Naive thymus-derived CD4-positive, alpha-beta T cell (primary cell): ENCODE data around the gene MPPED2. TPM values are rescaled to one million over a fixed set of nuclear protein-coding genes. Genes with fewer than 3 reads are reported as not detected.

Experiments
- ATAC-seq: fragments of 150-1000 bp; cut with Tn5 transposase; 2 replicates; pipeline ENCODE4 v1.10.0; 2021; ENCODE audit warnings: mild to moderate bottlenecking, moderate library complexity
- CTCF ChIA-PET: fragments of 350-600 bp; sonication (Branson Sonifier 250); formaldehyde crosslinking; loops from one replicate; lab custom pipeline; 2021; ENCODE audit warnings: antibody characterized with exemption; lab: Charles Lee
- POLR2A ChIA-PET: fragments of 350-600 bp; sonication (Branson Sonifier 250); formaldehyde crosslinking; loops from one replicate; lab custom pipeline; 2021; ENCODE audit warnings: antibody characterized with exemption, inconsistent platforms; lab: Charles Lee
- DNase-seq, 9 donors: peaks; one replicate each; pipeline versions ENCODE4 v3.0.0 to v3.0.0-alpha.2; 2020 to 2022; ENCODE audit warnings: mixed read lengths in 1 of 9
- H3K27ac ChIP-seq: one replicate; pipeline ENCODE4 v1.7.0; 2013; ENCODE audit warnings: mild to moderate bottlenecking, low read depth, low read length, moderate library complexity
- H3K27me3 ChIP-seq, 2 donors: one replicate each; pipeline ENCODE4 v1.7.0; 2013; ENCODE audit warnings: low read length in 2 of 2, mild to moderate bottlenecking in 2 of 2, moderate library complexity in 2 of 2; ENCODE audit not compliant: control insufficient read depth in 2 of 2, insufficient read depth in 2 of 2
- H3K36me3 ChIP-seq, 3 experiments: 1 replicate in 2 of 3; 2 replicates in 1 of 3; pipeline ENCODE4 v1.7.0; 2013; ENCODE audit warnings: low read length in 3 of 3, mild to moderate bottlenecking in 3 of 3, moderate library complexity in 1 of 3; ENCODE audit not compliant: insufficient read depth in 3 of 3, control insufficient read depth in 2 of 3
- H3K4me1 ChIP-seq, 2 donors: one replicate each; pipeline ENCODE4 v1.7.0; 2013; ENCODE audit warnings: low read length in 2 of 2, mild to moderate bottlenecking in 2 of 2, moderate library complexity in 1 of 2; ENCODE audit not compliant: control insufficient read depth in 2 of 2, insufficient read depth in 2 of 2
- H3K4me3 ChIP-seq: 2 replicates; pipeline ENCODE4 v1.7.0; 2013; ENCODE audit warnings: mild to moderate bottlenecking, low read length
- H3K9me3 ChIP-seq, 3 experiments: 1 replicate in 2 of 3; 2 replicates in 1 of 3; pipeline ENCODE4 v1.7.0; 2013; ENCODE audit warnings: low read length in 3 of 3; ENCODE audit not compliant: control insufficient read depth in 2 of 3
- H3K27ac Mint-ChIP-seq, 9 donors: one replicate each; pipeline ENCODE4 v1.8.0; 2020 to 2022; ENCODE audit warnings: mixed read lengths in 9 of 9, mild to moderate bottlenecking in 8 of 9, moderate library complexity in 5 of 9, inconsistent platforms in 2 of 9
- H3K27me3 Mint-ChIP-seq, 5 donors: one replicate each; pipeline ENCODE4 v1.8.0; 2021 to 2022; ENCODE audit warnings: mixed read lengths in 5 of 5, mild to moderate bottlenecking in 1 of 5
- H3K36me3 Mint-ChIP-seq, 5 donors: one replicate each; pipeline ENCODE4 v1.8.0; 2020 to 2022; ENCODE audit warnings: mixed read lengths in 5 of 5, mild to moderate bottlenecking in 3 of 5, inconsistent platforms in 1 of 5
- H3K4me1 Mint-ChIP-seq, 7 donors: one replicate each; pipeline ENCODE4 v1.8.0; 2020 to 2022; ENCODE audit warnings: mixed read lengths in 7 of 7, mild to moderate bottlenecking in 3 of 7, inconsistent platforms in 1 of 7
- H3K4me3 Mint-ChIP-seq, 10 donors: one replicate each; pipeline ENCODE4 v1.8.0; 2020 to 2022; ENCODE audit warnings: mild to moderate bottlenecking in 10 of 10, mixed read lengths in 10 of 10, moderate library complexity in 6 of 10, inconsistent platforms in 2 of 10
- H3K9me3 Mint-ChIP-seq, 11 donors: one replicate each; pipeline ENCODE4 v1.8.0; 2020 to 2022; ENCODE audit warnings: mixed read lengths in 11 of 11, mild to moderate bottlenecking in 4 of 11, inconsistent platforms in 1 of 11, moderate library complexity in 1 of 11
- intact Hi-C, 2 donors: fragments of 100-400 bp; cut with micrococcal nuclease; formaldehyde crosslinking; loops; one replicate each; pipeline ENCODE4 v1.15.1; 2023
- polyA plus RNA-seq, 2 donors: library from polyadenylated mRNA; unstranded; fragments of 300-500 nt; fragmentation: Illumina TruSeq; gene quantifications; one replicate each; pipeline ENCODE4 v1.2.3, GENCODE V29; 2021
- total RNA-seq, 6 experiments: library from RNA in 5 of 6; stranded (reverse) in 5 of 6; gene quantifications; 1 replicate in 5 of 6; 2 replicates in 1 of 6; pipeline ENCODE4 v1.2.3 and lab custom pipeline; 2021 to 2026

Gene MPPED2
- total and polyA plus RNA-seq, 7 experiments from 2014 or later: 0.09 to 3.5 (median 1.3) TPM; not detected in 2

DNA sequence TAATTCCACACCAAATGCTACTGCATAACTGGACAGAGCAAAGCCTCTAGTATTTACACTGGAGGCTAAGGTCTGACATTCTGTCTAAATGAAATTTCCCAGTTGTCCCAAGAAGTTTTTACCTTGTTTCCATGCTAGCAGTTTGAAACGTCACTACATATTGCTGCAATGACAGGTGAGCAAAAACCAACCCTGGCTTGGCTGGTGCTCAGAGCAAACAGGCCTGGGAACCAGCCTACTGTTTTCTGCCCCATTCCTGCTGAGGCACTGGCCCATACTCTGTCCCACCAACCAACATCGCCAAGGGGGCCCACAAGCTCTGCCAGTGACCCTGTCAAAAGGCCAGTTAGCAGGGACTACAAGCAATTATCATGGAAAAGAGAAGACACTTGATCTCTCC lies 131.1 kb downstream of the MPPED2 start:
- CTCF ChIA-PET: no interaction called here
- peaks cover 0 to 12% (median 0%) of the 10 kb centered on the region in 5 donors for H3K27me3 Mint-ChIP-seq

DNA sequence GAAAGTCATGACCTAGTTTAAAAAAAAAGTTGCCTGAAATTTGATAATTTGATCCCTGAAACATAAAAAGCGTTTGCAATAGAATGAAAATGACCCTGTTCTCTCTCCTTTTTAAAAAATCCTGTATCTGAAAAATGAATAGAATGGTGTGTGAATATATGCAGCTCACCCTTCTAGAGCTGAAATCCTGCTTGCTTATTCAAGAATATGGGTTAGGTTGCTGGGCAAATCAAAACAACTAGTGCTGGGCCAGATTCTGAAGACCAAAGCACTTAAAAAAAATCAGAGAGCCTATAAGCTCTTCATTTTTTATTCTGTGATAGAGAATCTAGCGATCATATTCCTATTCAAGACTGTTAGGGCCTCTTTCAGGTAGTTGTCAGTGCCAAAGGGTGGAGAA lies 131.6 kb downstream of the MPPED2 start:
- no peak for ATAC-seq
- H3K4me3 Mint-ChIP-seq: no peak overlapping the region
- Histone ChIP-seq H3K4me3 (no peak overlapping the region), H3K4me1 (no peaks in the 10 kb centered on the region), H3K27me3 (no peaks in the 10 kb centered on the region), H3K36me3 (no peaks in the 10 kb centered on the region), H3K9me3 (no peaks in the 10 kb centered on the region), H3K27ac (no peak overlapping the region)
- peaks cover 0 to 4% (median 0%) of the 10 kb centered on the region in 5 donors for H3K36me3 Mint-ChIP-seq
- intact Hi-C loops: no loop called here
- ChIA-PET CTCF (no interaction called here), POLR2A (no interaction called here)
- no peak for DNase-seq
- peaks cover 0 to 6% (median 0%) of the 10 kb centered on the region in 11 donors for H3K9me3 Mint-ChIP-seq
- H3K27ac Mint-ChIP-seq: no peak overlapping the region
- peaks cover 0 to 5% (median 0%) of the 10 kb centered on the region in 7 donors for H3K4me1 Mint-ChIP-seq
- H3K27me3 Mint-ChIP-seq: peaks cover 0 to 12% (median 0%) of the 10 kb centered on the region in 5 donors

More for the DNA sequence above, 131.1 kb downstream of the MPPED2 start:
- Histone ChIP-seq H3K27me3 (no peaks in the 10 kb centered on the region), H3K27ac (no peak overlapping the region), H3K9me3 (no peaks in the 10 kb centered on the region), H3K36me3 (no peaks in the 10 kb centered on the region), H3K4me3 (no peak overlapping the region), H3K4me1 (no peaks in the 10 kb centered on the region)
- intact Hi-C loops: no loop called here
- Mint-ChIP-seq H3K4me1 (peaks cover 0 to 5% (median 0%) of the 10 kb centered on the region in 7 donors), H3K4me3 (no peak overlapping the region), H3K9me3 (peaks cover 0 to 6% (median 0%) of the 10 kb centered on the region in 11 donors), H3K27ac (no peak overlapping the region), H3K36me3 (peaks cover 0 to 4% (median 0%) of the 10 kb centered on the region in 5 donors)
- DNase-seq: no peak
- no peak for ATAC-seq
- POLR2A ChIA-PET: no interaction called here

DNA sequence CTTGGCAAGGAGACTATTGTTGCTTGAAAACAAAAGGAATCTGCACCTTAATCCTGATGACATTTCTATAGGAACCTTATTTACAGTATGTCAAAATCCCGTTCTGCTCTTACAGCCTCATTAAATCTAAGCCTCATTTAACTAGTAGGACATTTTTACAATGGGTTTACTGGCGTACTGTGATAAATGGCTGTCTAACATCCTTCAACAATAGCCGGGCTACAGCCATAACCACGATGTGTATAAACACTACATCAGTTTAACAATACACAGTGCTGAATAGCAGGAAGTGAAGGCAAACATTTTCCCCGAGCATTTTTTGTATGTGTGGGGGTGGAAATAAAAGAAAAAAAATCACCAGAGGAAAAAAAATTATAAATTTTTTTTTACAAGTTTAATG lies 132.0 kb downstream of the MPPED2 start:
- Mint-ChIP-seq H3K27me3 (peaks cover 0 to 15% (median 0%) of the 10 kb centered on the region in 5 donors), H3K36me3 (peaks cover 0 to 4% (median 0%) of the 10 kb centered on the region in 5 donors), H3K9me3 (peaks cover 0 to 6% (median 0%) of the 10 kb centered on the region in 11 donors), H3K4me3 (no peak overlapping the region), H3K27ac (no peak overlapping the region), H3K4me1 (peaks cover 0 to 5% (median 0%) of the 10 kb centered on the region in 7 donors)
- no peaks in the 10 kb centered on the region for H3K9me3 ChIP-seq
- no peaks in the 10 kb centered on the region for H3K27me3 ChIP-seq
- H3K36me3 ChIP-seq: no peaks in the 10 kb centered on the region
- no peak for DNase-seq
- no peaks in the 10 kb centered on the region for H3K4me1 ChIP-seq
- no peak for ATAC-seq
- no peak overlapping the region for H3K4me3 ChIP-seq
- ChIA-PET CTCF (no interaction called here), POLR2A (no interaction called here)
- no peak overlapping the region for H3K27ac ChIP-seq
- intact Hi-C loops: no loop called here

DNA sequence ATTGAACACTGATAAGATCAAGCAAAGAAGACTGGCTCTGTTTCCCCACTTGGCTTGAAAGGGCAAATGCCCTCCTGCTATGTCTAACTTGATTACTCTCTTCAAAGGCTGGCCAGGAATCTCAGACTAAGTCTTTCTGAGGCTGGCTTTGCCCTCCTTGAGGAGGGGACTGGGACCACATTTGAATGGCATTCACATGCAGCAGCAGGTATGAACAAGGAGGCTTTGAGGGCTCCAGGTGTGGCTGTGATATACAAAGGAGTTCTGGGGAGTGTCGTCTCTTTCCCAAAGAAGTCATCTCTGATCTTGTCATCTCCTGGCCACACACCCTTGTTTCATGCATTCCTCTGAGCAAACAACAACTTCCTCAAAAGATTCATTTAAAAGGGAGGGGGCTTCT lies 132.4 kb downstream of the MPPED2 start:
- peaks cover 0 to 4% (median 0%) of the 10 kb centered on the region in 5 donors for H3K36me3 Mint-ChIP-seq
- H3K27me3 ChIP-seq: no peaks in the 10 kb centered on the region
- H3K9me3 ChIP-seq: no peaks in the 10 kb centered on the region

DNA sequence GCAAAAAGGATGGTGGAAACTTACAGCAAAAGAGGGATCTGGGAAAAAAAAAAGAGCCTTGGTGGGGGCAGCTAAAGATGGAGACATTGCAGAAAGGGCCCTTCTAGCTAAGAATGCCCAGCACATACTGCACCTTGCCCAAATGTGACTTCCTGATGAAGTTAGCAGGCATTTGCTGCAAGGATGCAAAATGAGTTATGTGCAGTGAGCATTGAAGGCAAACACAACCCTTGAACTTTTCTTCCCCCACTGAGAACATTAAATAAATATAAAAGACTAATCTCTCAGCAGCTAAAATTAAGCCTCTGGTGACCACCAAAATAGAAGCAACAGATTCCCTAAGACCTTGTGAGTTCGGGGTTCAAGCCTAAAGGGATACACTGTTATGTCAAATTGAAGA lies 133.3 kb downstream of the MPPED2 start:
- Histone ChIP-seq H3K9me3 (no peaks in the 10 kb centered on the region), H3K4me1 (no peaks in the 10 kb centered on the region), H3K36me3 (no peaks in the 10 kb centered on the region), H3K27ac (no peak overlapping the region), H3K27me3 (no peaks in the 10 kb centered on the region), H3K4me3 (no peak overlapping the region)
- Mint-ChIP-seq H3K4me3 (no peak overlapping the region), H3K27ac (no peak overlapping the region), H3K27me3 (peaks cover 0 to 18% (median 0%) of the 10 kb centered on the region in 5 donors), H3K36me3 (no peaks in the 10 kb centered on the region), H3K9me3 (peaks cover 0 to 9% (median 0%) of the 10 kb centered on the region in 11 donors), H3K4me1 (peaks cover 0 to 3% (median 0%) of the 10 kb centered on the region in 7 donors)
- ATAC-seq (no peak), DNase-seq (no peak)
- intact Hi-C loops: no loop called here
- POLR2A ChIA-PET: no interaction called here
- CTCF ChIA-PET: no interaction called here

More for the DNA sequence above, 132.4 kb downstream of the MPPED2 start:
- H3K4me3 ChIP-seq: no peak overlapping the region
- intact Hi-C loops: no loop called here
- ChIA-PET CTCF (no interaction called here), POLR2A (no interaction called here)
- Mint-ChIP-seq H3K4me1 (peaks cover 0 to 5% (median 0%) of the 10 kb centered on the region in 7 donors), H3K4me3 (no peak overlapping the region), H3K27ac (no peak overlapping the region), H3K9me3 (peaks cover 0 to 9% (median 0%) of the 10 kb centered on the region in 11 donors), H3K27me3 (peaks cover 0 to 18% (median 0%) of the 10 kb centered on the region in 5 donors)
- H3K36me3 ChIP-seq: no peaks in the 10 kb centered on the region
- ATAC-seq: no peak
- DNase-seq: no peak
- H3K4me1 ChIP-seq: no peaks in the 10 kb centered on the region
- no peak overlapping the region for H3K27ac ChIP-seq

DNA sequence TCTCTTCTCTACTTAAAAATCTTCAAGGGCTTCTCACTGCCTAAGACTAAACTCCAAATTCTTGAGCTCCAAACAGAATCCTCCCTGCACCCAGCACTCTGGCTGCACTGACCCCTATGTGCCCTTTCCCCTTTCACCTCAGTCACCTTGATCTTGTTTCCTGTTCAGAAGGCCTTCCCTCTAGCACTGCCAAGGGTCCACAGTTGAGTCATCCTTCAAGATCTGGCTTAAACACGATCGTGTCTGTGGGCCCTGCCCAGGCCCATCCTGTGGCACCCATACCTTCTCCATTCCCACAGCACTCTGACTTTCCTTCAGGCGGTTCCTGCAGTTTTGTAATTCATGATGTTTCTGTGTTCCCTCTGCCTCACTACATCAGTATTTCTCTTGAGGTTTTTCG lies 134.0 kb downstream of the MPPED2 start:
- peaks cover 0 to 23% (median 0%) of the 10 kb centered on the region in 5 donors for H3K27me3 Mint-ChIP-seq
- intact Hi-C loops: no loop called here
- Histone ChIP-seq H3K9me3 (no peaks in the 10 kb centered on the region), H3K4me3 (no peak overlapping the region), H3K4me1 (no peaks in the 10 kb centered on the region), H3K27ac (no peak overlapping the region), H3K27me3 (no peaks in the 10 kb centered on the region), H3K36me3 (no peaks in the 10 kb centered on the region)
- H3K27ac Mint-ChIP-seq: no peak overlapping the region
- H3K36me3 Mint-ChIP-seq: no peaks in the 10 kb centered on the region
- ChIA-PET CTCF (no interaction called here), POLR2A (no interaction called here)
- peaks cover 0 to 9% (median 0%) of the 10 kb centered on the region in 11 donors for H3K9me3 Mint-ChIP-seq
- ATAC-seq (no peak), DNase-seq (no peak)
- H3K4me3 Mint-ChIP-seq: no peak overlapping the region
- H3K4me1 Mint-ChIP-seq: peaks cover 0 to 3% (median 0%) of the 10 kb centered on the region in 7 donors

DNA sequence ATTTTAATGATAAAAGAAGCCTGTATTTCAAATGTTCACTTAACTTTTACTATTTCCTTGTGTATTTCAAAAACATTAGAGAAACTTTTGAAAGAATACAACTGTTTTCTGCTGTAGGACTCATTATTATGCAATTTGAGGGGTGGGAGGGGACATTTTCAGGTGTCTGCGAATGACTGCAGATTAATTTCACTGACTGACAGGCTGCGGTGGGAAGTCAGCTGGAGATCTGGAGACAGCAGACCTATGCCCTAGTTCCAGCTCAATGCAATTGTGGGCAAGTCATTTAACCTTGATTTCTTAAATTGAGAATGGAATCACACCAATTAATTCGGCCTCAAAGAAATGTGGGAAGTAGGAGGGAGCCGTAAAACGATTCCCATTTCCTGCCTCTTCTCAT lies 134.5 kb downstream of the MPPED2 start:
- Histone ChIP-seq H3K4me1 (no peaks in the 10 kb centered on the region), H3K9me3 (no peaks in the 10 kb centered on the region), H3K27ac (no peak overlapping the region), H3K4me3 (no peak overlapping the region), H3K27me3 (no peaks in the 10 kb centered on the region), H3K36me3 (no peaks in the 10 kb centered on the region)
- POLR2A ChIA-PET: no interaction called here
- ATAC-seq (no peak), DNase-seq (no peak)
- Mint-ChIP-seq H3K27me3 (peaks cover 0 to 26% (median 0%) of the 10 kb centered on the region in 5 donors), H3K4me3 (no peak overlapping the region), H3K27ac (no peak overlapping the region), H3K4me1 (peaks cover 0 to 1% (median 0%) of the 10 kb centered on the region in 7 donors), H3K9me3 (peaks cover 0 to 9% (median 0%) of the 10 kb centered on the region in 11 donors), H3K36me3 (no peaks in the 10 kb centered on the region)
- intact Hi-C loops: no loop called here
- CTCF ChIA-PET: no interaction called here
